ENCODE results near the gene S100A5. TPM values are rescaled to one million over a fixed set of nuclear protein-coding genes. Genes with fewer than 3 reads are reported as not detected.
"Not testable (repeated sequence)": the region's sequence is repeated elsewhere in the genome, so short reads cannot be mapped to it uniquely, and the experiment has no call there.

S100A5 gene
- not detected for total RNA-seq

- H3K36me3 ChIP-seq = no peaks in the 10 kb centered on the region
- peaks cover 0 to 46% of the 10 kb centered on the region in 2 donors for H3K4me1 ChIP-seq
- TF ChIP-seq CTCF (IDR thresholded peaks at IDR 0.05) = no peak
- no peaks in the 10 kb centered on the region for H3K9me3 ChIP-seq
- no peak for DNase-seq (ENCODE audit: low spot score)
- H3K4me3 ChIP-seq = no peak within 1 kb of the TSS
- peak within 1 kb of the TSS; percentile 21 to 54 for H3K27ac ChIP-seq
- H3K27me3 ChIP-seq = no peaks in the 10 kb centered on the region
Measured at GRCh38 chr1:153540394-153541361, at the start of gene S100A5. TSS of gene S100A5 (minus strand) at chr1:153540934. CDS start at chr1:153540191, 743 bp downstream.

- H3K27me3 ChIP-seq = no peaks in the 10 kb centered on the region
- TF ChIP-seq CTCF (IDR thresholded peaks at IDR 0.05) = no peak
- no peak overlapping the region for H3K27ac ChIP-seq
- peaks cover 0 to 10% of the 10 kb centered on the region in 2 donors for H3K4me1 ChIP-seq
- no peaks in the 10 kb centered on the region for H3K9me3 ChIP-seq
- H3K36me3 ChIP-seq = no peaks in the 10 kb centered on the region
- no peak for DNase-seq (ENCODE audit: low spot score)
- H3K4me3 ChIP-seq = no peak overlapping the region
Measured at GRCh38 chr1:153588482-153588881, 47.7 kb upstream of the S100A5 start.

GRCh38 chr1:153588033-153588432 is 47.3 kb upstream of the S100A5 start:
- not testable (repeated sequence) for H3K27me3 ChIP-seq; H3K36me3 ChIP-seq; H3K9me3 ChIP-seq; DNase-seq (ENCODE audit: low spot score); H3K27ac ChIP-seq; H3K4me3 ChIP-seq
- peaks cover 0 to 10% of the 10 kb centered on the region in 2 donors for H3K4me1 ChIP-seq

GRCh38 chr1:153587314-153587713 is 46.6 kb upstream of the S100A5 start:
- no peak for TF ChIP-seq CTCF (IDR thresholded peaks at IDR 0.05)
- no peak overlapping the region for H3K4me3 ChIP-seq
- H3K27me3 ChIP-seq = no peaks in the 10 kb centered on the region
- no peak overlapping the region for H3K27ac ChIP-seq
- peaks cover 0 to 10% of the 10 kb centered on the region in 2 donors for H3K4me1 ChIP-seq
- no peak for DNase-seq (ENCODE audit: low spot score)
- no peaks in the 10 kb centered on the region for H3K9me3 ChIP-seq
- H3K36me3 ChIP-seq = no peaks in the 10 kb centered on the region

GRCh38 chr1:153586347-153586746 is 45.6 kb upstream of the S100A5 start:
- no peaks in the 10 kb centered on the region for H3K9me3 ChIP-seq
- TF ChIP-seq CTCF (IDR thresholded peaks at IDR 0.05) = no peak
- H3K4me3 ChIP-seq = no peak overlapping the region
- no peaks in the 10 kb centered on the region for H3K27me3 ChIP-seq
- H3K36me3 ChIP-seq = no peaks in the 10 kb centered on the region
- DNase-seq (ENCODE audit: low spot score) = no peak
- H3K4me1 ChIP-seq = peaks cover 0 to 10% of the 10 kb centered on the region in 2 donors
- no peak overlapping the region for H3K27ac ChIP-seq

- peaks cover 0 to 10% of the 10 kb centered on the region in 2 donors for H3K4me1 ChIP-seq
- no peak for TF ChIP-seq CTCF (IDR thresholded peaks at IDR 0.05)
- H3K27me3 ChIP-seq = no peaks in the 10 kb centered on the region
- no peaks in the 10 kb centered on the region for H3K9me3 ChIP-seq
- H3K27ac ChIP-seq = no peak overlapping the region
- H3K36me3 ChIP-seq = no peaks in the 10 kb centered on the region
- no peak for DNase-seq (ENCODE audit: low spot score)
- H3K4me3 ChIP-seq = no peak overlapping the region
Measured at GRCh38 chr1:153585006-153585405, 44.3 kb upstream of the S100A5 start.

Measured in right atrium auricular region (tissue), 2 donors.